Prostate gland (tissue), 2 donors: Measurements from ENCODE around the gene ARHGDIA.

ENCODE experiments used
- CTCF ChIP-seq, 4 experiments: fragments of 200-600 bp in 2 of 4; fragments of 450-650 bp in 2 of 4; sonication (generic) in 2 of 4; IDR thresholded peaks; 1 replicate in 3 of 4; 2 replicates in 1 of 4; pipeline ENCODE4 v1.5.1; 2016 to 2019; ENCODE audit warnings: antibody characterized with exemption in 4 of 4, mild to moderate bottlenecking in 2 of 4, moderate library complexity in 2 of 4
- POLR2A ChIP-seq: fragments of 450-650 bp; IDR thresholded peaks from one replicate; pipeline ENCODE4 v1.6.1; 2016; ENCODE audit warnings: antibody characterized with exemption, mild to moderate bottlenecking
- POLR2AphosphoS5 ChIP-seq: sonication (generic); formaldehyde crosslinking; IDR thresholded peaks from one replicate; pipeline ENCODE4 v1.6.1; 2017; ENCODE audit warnings: antibody characterized with exemption

GRCh38 chr17:81819708-81820107 lies 51.4 kb downstream of the ARHGDIA start:
- TF ChIP-seq CTCF (IDR thresholded peaks at IDR 0.05) (no peak), POLR2A (no peak), POLR2AphosphoS5 (no peak)
